Brain pericyte (primary cell): Measurements from ENCODE around the gene PABPN1L.
"Not testable (repeated sequence)": the region's sequence is repeated elsewhere in the genome, so short reads cannot be mapped to it uniquely, and the experiment has no call there.

Experiments used
- DNase-seq: peaks from one replicate; pipeline ENCODE4 v3.0.0-alpha.2; 2012; ENCODE audit warnings: low read depth, low spot score

Gene PABPN1L

DNA sequence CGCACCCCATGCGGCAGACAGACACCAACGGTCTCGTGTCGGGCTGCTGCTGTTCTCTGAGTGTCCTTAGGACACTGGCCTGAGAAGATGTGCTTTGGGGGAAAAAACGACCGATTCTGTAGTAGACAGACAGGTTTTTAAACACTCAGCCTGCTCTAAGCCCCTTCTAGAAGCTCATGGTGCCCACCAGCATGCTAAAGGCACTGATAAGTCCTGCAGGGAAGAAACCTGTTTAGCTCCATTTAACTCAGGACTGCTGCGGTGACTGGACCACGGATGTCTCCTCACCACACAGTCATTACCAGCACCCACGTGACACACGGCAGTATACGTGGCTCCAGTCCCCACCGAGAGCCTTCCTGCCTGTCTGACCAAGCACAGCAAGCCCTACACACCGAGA lies 35.7 kb downstream of the PABPN1L start:
- DNase-seq, result no peak

DNA sequence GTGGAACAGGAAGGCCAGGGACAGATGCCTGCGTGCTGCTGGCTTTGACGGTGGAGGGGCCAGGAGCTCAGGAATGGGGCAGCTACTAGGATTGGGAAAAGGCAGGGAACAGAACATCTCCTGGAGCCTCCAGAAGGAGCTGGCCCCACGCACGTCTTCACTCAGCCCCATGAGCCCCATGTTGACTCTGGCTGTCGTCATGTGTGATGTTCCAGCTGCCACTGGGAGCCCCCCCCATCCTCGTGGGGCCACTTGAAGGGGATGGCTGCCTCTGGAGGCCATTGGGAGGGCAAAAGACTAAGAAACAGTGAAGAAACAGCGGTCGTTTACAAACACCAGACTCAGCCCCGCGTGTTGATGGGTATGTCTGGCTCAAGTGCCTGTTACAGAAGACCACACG lies 36.2 kb downstream of the PABPN1L start:
- DNase-seq, result no peak

DNA sequence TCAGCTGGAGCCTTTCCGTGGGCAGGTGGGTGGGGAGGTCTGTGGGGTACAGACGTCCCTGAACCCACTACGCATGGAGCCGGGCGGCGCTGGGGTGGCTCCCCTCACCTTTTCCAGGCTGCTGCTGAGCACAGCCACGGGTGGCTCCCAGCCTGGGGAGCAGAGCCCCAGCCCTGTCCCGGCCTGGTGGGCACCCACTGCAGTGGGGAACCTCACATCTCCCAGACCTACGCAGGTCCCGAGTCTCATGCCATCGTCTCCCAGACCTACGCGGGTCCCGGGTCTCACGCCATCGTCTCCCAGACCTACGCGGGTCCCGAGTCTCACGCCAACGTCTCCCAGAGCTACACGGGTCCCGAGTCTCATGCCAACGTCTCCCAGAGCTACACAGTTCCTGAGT lies 37.7 kb downstream of the PABPN1L start:
- DNase-seq, result no peak

DNA sequence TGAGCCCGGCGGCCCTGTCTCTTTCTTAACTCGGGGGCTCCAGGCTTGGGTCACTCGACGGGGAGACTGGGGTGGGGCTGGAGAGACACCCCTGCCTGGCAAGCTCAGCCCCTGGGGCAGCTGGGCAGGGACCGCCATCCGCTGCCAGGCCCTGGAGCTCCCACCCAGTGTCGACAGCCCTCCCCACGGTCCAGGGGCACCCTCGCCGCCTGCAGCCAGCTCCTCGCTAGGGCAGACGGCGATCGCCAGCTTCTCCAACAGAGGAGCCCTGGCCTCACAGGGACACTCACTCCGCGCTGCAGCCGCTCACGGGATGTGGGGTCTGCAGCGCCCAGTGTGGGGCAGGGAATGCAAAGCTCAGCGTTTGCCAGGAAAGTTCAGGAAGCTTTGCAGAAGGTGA lies 38.7 kb downstream of the PABPN1L start:
- no peak for DNase-seq

DNA sequence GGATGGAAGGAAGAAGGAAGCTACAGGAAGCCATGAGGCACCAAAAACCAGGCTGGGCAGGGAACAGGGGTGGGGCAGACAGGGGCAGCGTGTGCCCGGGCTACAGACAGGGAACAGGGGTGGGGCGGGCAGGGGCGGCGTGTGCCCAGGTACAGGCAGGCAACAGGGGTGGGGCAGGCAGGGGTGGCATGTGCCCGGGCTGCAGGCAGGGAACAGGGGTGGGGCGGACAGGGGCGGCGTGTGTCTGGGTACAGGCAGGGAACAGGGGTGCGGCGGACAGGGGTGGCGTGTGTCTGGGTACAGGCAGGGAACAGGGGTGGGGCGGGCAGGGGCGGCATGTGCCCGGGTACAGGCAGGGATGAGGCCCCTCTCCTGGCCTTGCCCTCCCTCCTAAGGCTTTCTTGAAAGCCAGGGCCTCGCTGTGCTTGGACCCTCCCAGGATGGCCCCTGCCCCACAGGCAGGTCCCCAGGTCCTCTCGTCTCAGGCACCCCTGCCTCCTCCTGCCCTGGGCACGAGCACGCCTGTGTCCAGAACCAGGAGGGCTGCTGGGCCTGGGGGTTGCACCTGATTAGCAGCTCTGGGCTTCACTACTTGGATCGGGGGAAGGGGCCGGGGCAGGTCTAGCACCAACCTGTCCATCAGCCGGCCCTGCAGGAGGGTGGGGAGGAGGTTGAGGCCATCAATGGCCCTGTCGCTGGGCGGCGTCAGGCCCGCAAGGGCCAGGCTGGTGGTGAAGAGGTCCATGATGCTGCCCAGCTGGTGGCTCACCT lies 40.2 kb downstream of the PABPN1L start:
- DNase-seq, result no peak

DNA sequence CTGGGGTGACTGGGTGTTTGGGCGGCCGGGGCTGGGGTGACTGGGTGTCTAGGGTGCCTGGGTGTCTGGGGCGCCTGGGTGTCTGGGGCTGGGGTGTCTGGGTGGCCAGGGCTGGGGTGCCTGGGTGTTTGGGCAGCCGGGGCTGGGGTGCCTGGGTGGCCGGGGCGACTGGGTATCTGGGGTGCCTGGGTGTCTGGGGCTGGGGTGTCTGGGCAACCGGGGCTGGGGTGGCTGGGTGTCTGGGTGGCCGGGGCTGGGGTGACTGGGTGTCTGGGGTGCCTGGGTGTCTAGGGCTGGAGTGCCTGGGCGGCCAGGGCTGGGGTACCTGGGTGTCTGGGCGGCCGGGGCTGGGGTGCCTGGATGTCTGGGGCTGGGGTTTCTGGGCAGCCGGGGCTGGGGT lies 41.3 kb downstream of the PABPN1L start:
- DNase-seq, result no peak

DNA sequence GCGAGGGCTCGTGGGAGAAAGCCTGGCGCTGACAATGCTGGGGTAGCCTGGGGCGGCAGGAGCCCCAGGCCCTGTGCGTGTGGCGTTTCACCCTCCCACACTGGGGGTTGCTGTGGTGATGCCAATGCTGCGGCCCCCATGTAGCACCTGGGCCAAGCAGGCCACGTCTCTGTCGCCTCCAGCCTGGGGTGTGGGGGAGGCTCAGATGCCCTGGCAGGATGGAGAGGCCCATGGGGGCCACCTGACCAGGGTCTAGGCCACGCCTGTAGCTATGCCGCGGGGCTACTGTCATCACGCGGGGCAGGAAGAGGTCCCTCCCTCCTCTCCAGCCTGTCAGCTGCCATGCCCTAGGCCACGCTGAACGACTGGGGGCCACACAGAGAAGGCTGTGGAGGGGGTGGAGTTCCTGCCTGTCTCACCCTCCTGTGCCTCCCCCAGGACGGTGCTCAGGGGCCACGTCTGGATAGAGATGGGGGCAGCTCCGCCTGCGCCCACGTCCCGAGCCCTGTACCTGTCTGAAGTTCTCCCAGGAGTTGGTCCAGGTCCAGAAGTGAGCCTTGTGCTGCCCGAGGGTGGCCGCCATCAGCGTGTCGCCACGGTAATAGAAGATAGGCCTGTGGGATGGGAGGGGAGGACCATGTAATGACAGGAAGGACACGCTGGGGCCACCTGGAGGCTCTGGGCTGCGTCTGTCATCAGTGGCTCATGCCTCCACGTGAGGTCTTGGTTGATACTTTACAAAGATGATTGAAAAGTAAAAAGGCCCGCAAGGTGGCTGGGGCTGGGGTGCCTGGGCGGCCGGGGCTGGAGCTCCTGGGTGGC lies 42.0 kb downstream of the PABPN1L start:
- DNase-seq, result no peak

DNA sequence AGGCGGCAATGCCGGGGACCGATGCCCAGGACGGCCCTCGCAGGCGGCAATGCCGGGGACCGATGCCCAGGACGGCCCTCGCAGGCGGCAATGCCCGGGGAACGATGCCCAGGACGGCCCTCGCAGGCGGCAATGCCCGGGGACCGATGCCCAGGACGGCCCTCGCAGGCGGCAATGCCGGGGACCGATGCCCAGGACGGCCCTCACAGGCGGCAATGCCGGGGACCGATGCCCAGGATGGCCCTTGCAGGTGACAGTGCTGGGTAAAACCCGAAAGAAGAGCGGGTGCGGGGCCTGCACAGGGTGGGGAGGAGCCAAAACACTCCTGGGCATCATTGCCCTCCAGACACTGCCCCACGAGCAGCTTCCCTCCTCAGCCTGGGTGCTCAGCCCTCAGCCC lies 42.8 kb downstream of the PABPN1L start:
- not testable (repeated sequence) for DNase-seq

DNA sequence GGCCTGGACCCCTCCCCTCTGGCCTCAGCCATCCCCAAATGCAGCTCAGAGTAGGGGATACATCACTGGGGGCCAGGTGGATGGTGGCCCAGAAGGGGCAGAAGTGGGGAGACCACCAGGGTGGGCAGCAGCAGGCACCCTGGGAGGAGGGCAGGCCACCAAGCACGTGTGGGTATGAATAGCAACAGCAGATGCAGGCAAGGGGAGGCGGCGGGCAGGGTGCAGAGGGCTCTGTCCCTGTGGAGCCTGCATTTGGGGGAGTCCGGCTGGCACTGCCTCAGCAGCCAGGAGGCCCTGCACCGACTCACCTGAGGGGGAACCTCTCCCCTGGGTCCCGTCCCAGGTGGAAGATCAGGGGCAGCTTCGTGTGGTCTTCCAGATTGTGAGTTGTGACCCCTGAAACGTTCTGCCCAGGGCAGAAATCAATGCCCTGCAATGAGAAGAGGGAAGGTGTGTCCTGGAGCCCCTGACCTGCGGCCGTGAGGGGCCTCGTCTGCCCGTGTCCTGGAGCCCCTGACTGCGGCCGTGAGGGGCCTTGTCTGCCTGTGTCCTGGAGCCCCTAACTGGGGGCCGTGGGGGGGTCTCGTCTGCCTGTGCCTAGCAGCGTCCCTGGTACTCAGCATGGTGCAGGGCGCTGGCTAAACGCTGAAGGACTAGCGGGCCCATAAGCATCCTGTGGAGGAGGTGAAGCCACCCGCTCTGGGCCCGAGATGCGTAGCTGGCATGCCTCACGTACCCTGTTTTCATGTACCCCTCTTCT lies 44.0 kb downstream of the PABPN1L start:
- no peak for DNase-seq

DNA sequence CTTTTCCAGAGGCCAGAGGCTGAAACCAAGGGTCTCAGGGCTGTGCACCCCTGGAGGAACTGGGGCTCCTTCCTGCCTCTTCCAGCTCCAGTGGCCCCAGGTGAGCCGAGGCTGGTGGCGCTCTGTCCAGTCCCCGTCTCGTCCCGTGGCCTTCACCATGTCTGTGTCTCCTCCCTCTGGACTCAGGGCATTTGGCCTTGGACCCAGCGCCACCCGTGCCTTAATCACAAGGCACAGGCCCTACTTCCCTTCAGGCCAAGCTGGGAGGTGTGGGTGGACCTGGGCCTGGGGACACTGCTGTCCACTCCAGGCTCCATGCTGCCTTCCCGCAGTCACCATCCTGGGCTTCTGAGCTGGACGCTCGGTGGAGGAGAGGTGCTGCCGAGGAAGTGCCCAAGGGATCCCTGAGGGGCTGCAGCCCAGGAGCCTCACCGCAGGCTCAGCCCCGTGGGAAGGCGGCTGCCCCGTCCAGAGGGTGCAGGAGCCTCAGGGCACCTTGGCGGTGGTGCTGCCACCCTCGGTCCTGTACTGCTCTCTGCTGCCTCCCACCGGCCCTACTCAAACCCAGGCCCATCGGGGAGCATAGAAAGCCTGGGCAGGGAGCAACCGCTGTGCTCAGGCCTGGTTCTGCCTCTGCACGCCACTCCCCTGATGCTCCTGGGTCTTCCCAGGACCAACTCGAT lies 45.2 kb downstream of the PABPN1L start:
- DNase-seq, result no peak

DNA sequence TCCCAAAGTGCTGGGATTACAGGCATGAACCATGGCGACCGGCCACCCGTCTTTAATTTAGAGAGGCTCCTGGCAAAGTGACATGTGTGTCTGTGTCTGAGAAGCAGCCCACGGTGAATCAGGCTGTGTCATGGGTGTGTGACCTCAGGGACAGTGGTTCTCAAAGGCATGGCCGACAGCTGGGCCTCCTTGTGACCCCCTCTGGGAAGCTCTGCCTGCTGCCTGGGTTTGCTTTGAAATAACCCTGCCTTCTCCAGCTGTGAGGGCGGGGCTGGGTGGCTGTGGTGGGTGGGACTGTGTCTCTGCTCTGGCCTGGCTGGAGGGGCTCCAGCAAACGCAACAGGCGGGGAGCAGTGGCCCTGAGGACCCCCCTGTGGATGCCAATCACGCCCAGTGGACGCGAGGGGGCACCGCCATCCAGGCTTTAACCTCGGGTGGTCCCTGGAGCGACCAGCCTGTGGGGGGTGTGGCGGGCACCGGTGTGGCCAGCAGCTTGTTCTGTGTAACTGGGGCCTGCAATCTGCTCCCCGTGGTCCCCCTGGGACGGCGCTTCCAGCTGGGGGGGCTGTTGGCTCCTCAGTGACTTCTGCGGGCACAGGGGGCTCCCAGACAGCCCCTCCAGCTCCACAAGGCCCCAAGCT lies 46.0 kb downstream of the PABPN1L start:
- DNase-seq, result no peak

DNA sequence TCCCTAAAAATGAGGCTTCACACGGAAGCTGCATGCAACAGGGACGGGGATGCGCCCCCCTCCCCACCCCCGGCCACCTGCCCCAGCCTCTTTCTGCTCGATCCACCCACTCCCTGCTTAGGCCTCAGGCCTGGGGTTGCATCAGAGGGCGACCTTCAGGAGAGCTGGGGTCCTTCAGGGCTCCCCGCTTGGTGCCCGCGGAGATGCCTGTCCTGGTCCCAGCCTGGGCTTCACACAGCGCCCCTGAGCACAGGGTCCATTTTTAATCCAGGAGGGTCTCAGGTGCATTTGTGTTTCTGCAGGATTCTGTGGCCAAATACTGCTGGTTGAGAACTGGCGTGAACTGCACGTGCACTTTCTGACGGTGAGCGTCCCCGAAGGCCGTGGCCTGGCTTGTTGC lies 47.3 kb downstream of the PABPN1L start:
- no peak for DNase-seq

DNA sequence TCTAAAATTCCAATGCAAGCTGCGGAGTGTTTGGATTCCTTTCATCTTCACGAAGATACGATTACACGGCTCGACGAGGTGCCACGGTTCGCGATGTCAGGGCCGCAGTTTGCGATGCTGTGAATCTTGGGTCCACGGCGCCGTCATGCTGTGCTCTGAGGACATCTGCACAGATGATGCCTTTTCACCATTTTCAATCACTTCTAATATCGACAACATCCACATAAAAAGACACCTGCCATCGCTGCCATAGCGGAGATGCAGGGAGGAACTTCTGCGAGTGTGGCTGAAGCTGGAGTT lies 47.9 kb downstream of the PABPN1L start:
- DNase-seq, result no peak

DNA sequence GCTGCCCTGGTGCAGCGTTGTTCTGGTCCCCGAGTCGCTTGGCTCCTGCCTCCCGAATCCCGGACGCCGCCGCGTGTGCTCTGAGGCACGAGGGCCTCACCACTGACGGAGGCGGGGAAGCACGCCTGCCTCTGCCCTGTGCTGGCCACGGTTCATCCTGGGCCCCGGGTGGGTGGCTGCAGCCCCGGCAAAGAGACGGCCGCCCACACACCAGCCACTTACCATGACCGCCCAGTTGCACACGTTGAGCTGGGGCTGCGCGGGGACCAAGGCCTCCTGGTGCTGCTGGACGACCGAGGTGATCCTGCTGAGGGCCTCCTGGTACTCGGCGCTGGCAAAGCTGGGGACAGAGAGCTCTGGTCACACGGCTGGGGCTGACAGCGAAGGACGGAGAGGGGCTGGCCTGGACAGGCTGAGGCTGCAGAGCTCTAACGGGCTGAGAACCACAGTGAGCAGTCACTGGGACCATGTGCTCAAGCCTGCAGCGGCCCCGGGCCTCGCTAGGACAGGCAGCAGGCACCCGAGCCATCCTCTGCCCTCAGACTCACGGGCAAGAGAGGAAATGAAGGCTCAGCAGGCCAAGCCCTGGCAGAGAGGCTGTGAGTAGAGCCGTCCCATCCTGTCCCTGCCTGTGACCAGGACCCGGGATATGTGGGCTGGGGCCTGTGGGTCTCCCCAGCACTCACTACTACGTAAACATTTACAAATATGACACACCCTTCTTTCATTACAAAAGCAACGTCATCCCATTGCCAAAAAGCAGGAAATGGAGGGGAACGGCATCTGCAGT lies 48.5 kb downstream of the PABPN1L start:
- DNase-seq, result no peak

DNA sequence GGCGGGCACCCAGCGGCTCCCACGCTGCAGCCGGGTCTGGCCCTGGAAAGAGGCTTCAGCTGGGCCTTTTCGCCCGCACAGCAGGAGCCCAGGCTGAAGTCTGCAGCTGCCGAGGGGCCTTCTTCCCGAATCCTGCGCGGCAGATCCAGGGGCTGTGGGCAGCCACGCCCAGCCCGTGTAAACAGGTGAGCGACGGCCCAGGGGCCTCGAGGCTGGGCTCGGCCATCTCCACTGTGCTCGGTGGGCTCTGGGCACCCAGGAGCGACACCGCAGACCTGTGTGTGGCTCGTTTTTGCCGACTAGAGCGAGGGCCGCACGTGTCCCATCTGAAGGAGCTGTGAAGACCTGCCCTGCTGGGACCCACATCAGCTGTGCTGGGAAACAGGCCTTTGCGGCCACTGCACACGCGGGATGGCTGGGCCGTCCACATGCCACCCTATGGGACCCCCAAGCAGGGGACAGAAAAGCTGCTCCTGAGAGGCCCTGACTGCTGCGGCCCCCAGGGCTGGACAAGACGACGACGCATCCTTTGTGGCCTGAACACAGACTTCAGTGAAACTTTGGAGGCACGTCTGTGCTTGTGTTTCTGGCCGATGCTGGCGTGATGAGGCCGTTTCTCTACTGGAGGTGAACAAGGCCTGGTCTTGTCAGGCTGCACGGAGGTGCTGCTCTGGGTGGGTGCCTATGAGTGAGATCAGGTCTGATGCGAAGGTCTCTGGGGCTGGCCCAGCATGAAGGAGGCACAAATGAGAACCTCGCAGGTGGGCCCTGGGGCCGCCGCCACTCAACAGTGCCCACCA lies 49.5 kb downstream of the PABPN1L start:
- DNase-seq, result no peak

DNA sequence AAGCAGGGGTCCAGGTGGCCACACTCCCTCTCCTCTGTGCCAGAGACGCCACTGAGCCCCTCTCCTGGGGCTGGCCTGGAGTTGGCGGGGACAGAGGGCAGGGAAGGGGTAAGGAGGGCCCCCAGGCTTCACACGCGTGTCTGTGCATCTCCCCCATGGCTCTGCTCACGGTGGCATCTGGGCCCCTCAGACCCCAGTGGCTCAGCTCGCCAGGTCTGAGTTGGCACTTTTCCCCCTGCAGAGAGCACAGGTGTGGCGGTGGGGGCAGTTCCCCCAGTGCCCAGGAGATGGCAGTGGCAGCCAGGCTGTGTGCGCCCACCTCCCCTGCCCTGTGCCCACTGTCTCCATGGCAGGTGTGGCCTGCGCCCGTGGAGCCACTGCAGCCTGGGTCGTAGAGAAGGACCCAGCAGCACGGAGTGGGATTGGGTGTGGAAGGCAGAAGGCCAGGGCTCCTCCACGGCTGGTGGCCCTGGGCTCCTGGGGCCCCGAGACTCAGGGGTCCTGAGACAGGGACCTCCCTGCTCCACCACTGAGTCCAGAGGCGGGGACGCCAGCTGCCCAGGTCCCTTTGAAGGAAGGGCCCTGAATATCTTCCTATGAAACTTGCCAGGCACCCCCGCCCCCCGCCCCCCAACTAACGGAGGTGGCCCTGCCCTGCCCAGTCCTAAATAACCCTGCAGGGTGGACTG lies 50.4 kb downstream of the PABPN1L start:
- DNase-seq, result no peak

DNA sequence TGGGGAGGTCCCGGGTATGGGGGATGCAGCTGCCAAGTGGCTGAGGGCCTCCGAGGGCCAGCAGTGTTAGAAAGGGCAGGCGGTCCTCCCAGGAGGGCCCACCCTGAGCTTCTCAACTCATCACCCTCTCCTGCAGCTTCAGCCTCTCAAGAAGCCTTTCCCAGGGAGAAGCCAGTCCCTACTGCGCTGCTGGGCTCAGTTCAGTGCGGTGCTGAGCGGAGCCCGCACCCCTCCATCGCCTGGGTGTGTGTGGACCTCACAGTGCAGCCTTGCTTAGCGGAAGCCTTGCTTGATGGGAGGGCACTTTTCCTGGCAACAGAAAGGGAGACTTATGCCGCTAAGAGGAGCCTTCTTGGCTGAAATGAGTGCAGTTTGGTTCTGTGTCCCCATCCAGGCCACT lies 51.2 kb downstream of the PABPN1L start:
- DNase-seq, result no peak

DNA sequence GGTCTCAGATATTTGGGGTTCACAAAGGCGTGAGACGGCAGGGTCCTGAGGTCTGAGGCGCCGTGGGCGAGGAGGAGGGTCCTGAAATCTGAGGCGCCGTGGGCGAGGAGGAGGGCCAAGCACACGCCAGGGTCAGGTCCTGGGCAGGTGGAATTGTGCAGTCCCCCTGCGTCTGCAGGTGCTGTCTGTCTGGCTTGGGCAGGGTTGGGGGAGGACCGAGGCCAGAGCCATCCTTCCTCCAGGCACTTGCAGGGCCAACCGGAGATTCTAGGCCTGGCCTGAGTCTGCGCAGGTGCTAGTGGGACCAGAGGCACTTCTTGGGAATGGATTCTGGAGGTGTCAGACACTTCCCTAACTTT lies 52.3 kb downstream of the PABPN1L start:
- DNase-seq, result no peak
